GM12892 (cell line): Measurements from ENCODE around the gene TMEM121B.

Source experiments
- POLR2A ChIP-seq: IDR thresholded peaks from 2 replicates; pipeline ENCODE4 v1.6.1; 2011; ENCODE audit warnings: low read depth, low read length, control low read depth
- POLR2AphosphoS5 ChIP-seq: IDR thresholded peaks from 2 replicates; pipeline ENCODE4 v1.6.1; 2011; ENCODE audit warnings: low read depth, low read length, control low read depth
- TAF1 ChIP-seq: IDR thresholded peaks from 2 replicates; pipeline ENCODE4 v1.6.1; 2011; ENCODE audit warnings: low read depth, mild to moderate bottlenecking, control low read depth, low read length, borderline replicate concordance

- TF ChIP-seq POLR2AphosphoS5 (no peak), POLR2A (no peak), TAF1 (no peak)
These were observed 14.2 kb downstream of the TMEM121B start for GRCh38 chr22:17106785-17107546.
